ENCODE results near the gene ABCC4. TPM values are rescaled to one million over a fixed set of nuclear protein-coding genes. Genes with fewer than 3 reads are reported as not detected.

Gene ABCC4
- total RNA-seq, 1 donor from 2014 or later, result 4.9 TPM

- Histone ChIP-seq H3K4me1 (no peaks in the 10 kb centered on the region), H3K27ac (replicated peaks) (no peak overlapping the region), H3K4me3 (no peak overlapping the region), H3K9me3 (replicated peaks) (no peaks in the 10 kb centered on the region), H3K27me3 (ENCODE audit: low read depth) (peaks cover 56% of the 10 kb centered on the region), H3K36me3 (no peaks in the 10 kb centered on the region)
- no peak for DNase-seq
- no peak for TF ChIP-seq CTCF (IDR thresholded peaks at IDR 0.05; ENCODE audit: borderline replicate concordance)
- intact Hi-C loops (cut with micrococcal nuclease), result no loop called here
Measured at GRCh38 chr13:94992036-94992960, 309.0 kb downstream of the ABCC4 start.

- DNase-seq, result no peak
- intact Hi-C loops (cut with micrococcal nuclease), result no loop called here
- H3K27ac ChIP-seq (replicated peaks), result no peak overlapping the region
- peaks cover 48% of the 10 kb centered on the region for H3K27me3 ChIP-seq (ENCODE audit: low read depth)
- no peak overlapping the region for H3K4me3 ChIP-seq
- no peaks in the 10 kb centered on the region for H3K36me3 ChIP-seq
- no peaks in the 10 kb centered on the region for H3K4me1 ChIP-seq
- TF ChIP-seq CTCF (IDR thresholded peaks at IDR 0.05; ENCODE audit: borderline replicate concordance), result no peak
- H3K9me3 ChIP-seq (replicated peaks), result no peaks in the 10 kb centered on the region
Measured at GRCh38 chr13:94988654-94989053, 312.6 kb downstream of the ABCC4 start.

DNA sequence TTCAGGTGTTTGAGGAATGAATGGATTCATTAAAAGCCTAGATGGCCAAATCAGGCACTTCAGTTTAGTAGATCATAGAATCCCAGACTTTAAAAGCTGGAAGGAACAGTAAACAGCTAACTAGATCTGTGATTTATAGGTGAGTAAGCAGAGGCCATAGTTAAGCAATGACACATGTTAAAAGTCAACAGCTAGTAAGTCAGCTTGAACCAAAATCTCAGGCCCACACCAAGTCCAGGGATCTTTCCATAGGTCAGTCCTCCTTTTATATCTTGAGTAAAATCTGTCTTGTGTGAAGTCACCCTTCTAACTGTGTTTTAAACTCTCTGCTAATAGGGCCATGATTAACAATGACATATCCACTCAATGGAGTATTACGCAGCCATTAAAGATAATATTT, 313.4 kb downstream of the ABCC4 start:
- intact Hi-C loops (cut with micrococcal nuclease), result no loop called here
- TF ChIP-seq CTCF (IDR thresholded peaks at IDR 0.05; ENCODE audit: borderline replicate concordance), result no peak
- Histone ChIP-seq H3K4me1 (no peaks in the 10 kb centered on the region), H3K27me3 (ENCODE audit: low read depth) (peaks cover 40% of the 10 kb centered on the region), H3K9me3 (replicated peaks) (no peaks in the 10 kb centered on the region), H3K36me3 (no peaks in the 10 kb centered on the region), H3K27ac (replicated peaks) (no peak overlapping the region), H3K4me3 (no peak overlapping the region)
- DNase-seq, result no peak

DNA sequence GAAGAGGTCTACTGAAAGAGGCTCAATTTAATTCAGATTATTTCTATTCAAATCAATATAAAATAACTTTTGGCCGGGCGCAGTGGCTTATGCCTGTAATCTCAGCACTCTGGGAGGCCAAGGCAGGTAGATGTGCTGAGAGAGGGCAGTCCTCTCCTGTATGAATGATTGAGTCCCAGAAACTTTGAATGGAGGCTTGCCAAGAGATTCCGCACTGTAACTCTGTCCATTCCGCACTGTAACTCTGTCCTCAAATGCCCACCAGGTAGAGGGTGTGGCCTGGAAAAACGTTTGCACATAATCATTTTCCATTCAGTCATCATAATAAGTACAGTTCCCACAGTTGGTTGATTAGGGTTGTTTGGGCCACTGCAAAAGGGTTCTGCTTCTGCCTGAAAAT, 314.2 kb downstream of the ABCC4 start:
- H3K4me3 ChIP-seq, result no peak overlapping the region
- no peak overlapping the region for H3K27ac ChIP-seq (replicated peaks)
- no peak for TF ChIP-seq CTCF (IDR thresholded peaks at IDR 0.05; ENCODE audit: borderline replicate concordance)
- H3K36me3 ChIP-seq, result no peaks in the 10 kb centered on the region
- intact Hi-C loops (cut with micrococcal nuclease), result no loop called here
- H3K4me1 ChIP-seq, result no peaks in the 10 kb centered on the region
- no peaks in the 10 kb centered on the region for H3K9me3 ChIP-seq (replicated peaks)
- H3K27me3 ChIP-seq (ENCODE audit: low read depth), result peaks cover 40% of the 10 kb centered on the region
- no peak for DNase-seq

- TF ChIP-seq CTCF (IDR thresholded peaks at IDR 0.05; ENCODE audit: borderline replicate concordance), result no peak
- H3K4me3 ChIP-seq, result no peak overlapping the region
- intact Hi-C loops (cut with micrococcal nuclease), result no loop called here
- no peak for DNase-seq
- no peak overlapping the region for H3K27ac ChIP-seq (replicated peaks)
- no peaks in the 10 kb centered on the region for H3K4me1 ChIP-seq
- H3K27me3 ChIP-seq (ENCODE audit: low read depth), result peaks cover 28% of the 10 kb centered on the region
- no peaks in the 10 kb centered on the region for H3K9me3 ChIP-seq (replicated peaks)
- no peaks in the 10 kb centered on the region for H3K36me3 ChIP-seq
Measured at GRCh38 chr13:94984958-94985357, 316.3 kb downstream of the ABCC4 start.
